ENCODE results near the gene BCAS4.

DNA sequence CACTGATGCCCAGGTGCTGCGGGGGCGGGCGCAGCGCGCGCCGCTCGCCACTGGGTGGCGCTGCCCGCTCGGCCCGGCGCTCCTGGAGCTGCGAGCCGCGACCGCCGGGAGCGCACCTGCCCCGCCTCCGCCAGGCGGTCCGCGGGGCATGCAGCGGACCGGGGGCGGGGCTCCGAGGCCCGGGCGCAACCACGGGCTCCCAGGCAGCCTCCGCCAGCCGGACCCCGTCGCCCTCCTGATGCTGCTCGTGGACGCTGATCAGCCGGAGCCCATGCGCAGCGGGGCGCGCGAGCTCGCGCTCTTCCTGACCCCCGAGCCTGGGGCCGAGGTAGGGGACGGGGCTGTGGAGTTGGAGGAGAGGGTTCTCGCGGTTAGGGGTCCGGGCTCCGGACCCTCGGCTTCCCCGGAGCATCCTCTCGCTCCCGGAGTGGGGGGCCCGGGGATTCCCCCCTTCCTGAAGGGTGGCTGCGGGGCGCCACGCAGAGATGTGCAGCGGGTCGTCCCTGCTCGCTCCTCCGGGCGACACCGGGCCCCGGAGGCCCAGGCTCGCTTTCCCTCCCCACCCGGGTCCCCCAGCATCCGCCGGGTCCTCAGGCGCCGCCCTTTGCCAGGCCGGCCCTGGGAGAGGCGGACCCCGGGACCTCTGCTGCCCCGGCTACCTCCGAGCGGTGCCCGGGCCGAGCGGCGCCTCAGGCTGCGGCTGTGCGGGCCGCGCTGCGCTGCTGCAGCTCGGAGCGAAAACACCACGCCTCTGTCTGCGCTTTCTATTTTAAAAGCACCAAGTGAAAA lies at the start of gene BCAS4:
- TF ChIP-seq POLR2A (IDR thresholded peaks at IDR 0.05; ENCODE audit: low read depth, low read length) = no peak
- TF ChIP-seq POLR2AphosphoS5 (IDR thresholded peaks at IDR 0.05; ENCODE audit: low read depth, low read length) = no peak; the same call in 1 of the 2 replicates
- no peak for TF ChIP-seq TAF1 (IDR thresholded peaks at IDR 0.05; ENCODE audit: low read depth, low read length)
- no peak for TF ChIP-seq SPI1 (IDR thresholded peaks at IDR 0.05; ENCODE audit: low read depth, low read length)
